A375 (cell line): ENCODE measurements around the gene HEXIM1. TPM values are rescaled to one million over a fixed set of nuclear protein-coding genes. Genes with fewer than 3 reads are reported as not detected.

Source experiments
- small RNA-seq: library from RNA; depleted of rRNA; stranded (forward); fragments of <200 nt; gene quantifications from one replicate; pipeline ENCODE3, GENCODE V24; 2014
- total RNA-seq: library from RNA; depleted of rRNA; stranded (reverse); fragments of >200 nt; shearing (Covaris generic); gene quantifications from 2 replicates; pipeline ENCODE4 v1.2.3, GENCODE V29; 2014; rRNA removed

The HEXIM1 gene, protein sequence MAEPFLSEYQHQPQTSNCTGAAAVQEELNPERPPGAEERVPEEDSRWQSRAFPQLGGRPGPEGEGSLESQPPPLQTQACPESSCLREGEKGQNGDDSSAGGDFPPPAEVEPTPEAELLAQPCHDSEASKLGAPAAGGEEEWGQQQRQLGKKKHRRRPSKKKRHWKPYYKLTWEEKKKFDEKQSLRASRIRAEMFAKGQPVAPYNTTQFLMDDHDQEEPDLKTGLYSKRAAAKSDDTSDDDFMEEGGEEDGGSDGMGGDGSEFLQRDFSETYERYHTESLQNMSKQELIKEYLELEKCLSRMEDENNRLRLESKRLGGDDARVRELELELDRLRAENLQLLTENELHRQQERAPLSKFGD
- total RNA-seq: 30.5 and 35.8 TPM in 2 replicates

DNA sequence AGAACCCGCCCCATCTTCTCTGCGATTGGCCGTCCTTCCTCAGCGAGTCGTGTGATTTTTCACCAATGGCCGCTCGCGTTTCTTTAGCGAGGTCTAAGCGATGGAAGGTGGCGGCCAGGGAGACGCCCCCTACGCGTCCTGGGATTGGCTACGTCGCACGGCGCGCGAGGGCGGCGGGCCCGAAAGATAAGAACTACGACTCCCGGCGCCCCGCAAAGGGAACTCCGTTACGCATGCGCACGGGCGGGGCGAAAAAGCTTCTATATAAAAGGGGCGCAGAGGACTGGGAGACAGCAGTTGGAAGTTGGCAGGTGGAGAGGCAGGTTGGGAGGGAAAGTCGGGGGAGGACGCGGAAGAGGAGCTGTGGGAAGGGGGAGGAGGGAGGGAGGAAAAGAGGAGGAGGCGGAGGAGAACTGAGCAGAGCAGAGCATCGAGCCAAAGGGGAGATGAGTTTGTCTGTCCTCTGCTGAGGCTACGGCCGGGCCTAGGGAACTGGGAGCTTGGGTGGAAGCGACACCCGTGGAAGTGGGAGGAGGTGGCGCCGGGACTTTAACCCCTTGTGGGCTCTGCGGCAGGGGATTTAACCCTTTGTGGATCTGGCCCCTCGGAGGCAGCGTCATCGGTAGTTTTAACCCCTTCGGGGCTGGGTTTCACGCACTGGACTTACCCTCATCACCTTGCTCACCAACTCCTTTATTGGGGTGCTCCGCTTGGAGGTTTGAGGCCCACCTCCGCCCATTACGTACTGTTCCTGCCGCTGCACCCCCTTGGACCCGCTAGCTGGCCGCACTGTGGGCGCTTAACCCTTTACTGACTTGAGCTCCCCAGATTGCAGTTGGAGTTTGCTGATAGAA lies at the start of gene HEXIM1:
TSS of gene HEXIM1 (plus strand) at position 293 of the 854 bp plus-strand sequence. CDS start 716 bp downstream, outside the sequence.

DNA sequence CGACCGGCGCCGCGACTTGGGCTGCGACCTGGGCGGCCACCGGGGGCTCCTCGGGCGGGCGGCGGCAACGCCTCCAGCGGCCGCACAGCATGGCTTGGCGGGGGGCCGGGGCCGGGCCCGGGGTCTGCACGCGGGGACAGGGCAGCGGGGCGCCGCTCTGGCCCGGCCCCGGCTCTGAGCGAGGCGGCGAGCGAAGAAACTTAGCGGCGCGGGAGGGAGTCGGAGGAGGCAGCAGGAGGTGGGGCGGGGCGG lies 16.0 kb upstream of the HEXIM1 start, which contains the start of gene PLCD3:
TSS of gene PLCD3 (minus strand) at position 196 of the 252 bp plus-strand sequence. CDS start at position 91, 105 bp downstream.

DNA sequence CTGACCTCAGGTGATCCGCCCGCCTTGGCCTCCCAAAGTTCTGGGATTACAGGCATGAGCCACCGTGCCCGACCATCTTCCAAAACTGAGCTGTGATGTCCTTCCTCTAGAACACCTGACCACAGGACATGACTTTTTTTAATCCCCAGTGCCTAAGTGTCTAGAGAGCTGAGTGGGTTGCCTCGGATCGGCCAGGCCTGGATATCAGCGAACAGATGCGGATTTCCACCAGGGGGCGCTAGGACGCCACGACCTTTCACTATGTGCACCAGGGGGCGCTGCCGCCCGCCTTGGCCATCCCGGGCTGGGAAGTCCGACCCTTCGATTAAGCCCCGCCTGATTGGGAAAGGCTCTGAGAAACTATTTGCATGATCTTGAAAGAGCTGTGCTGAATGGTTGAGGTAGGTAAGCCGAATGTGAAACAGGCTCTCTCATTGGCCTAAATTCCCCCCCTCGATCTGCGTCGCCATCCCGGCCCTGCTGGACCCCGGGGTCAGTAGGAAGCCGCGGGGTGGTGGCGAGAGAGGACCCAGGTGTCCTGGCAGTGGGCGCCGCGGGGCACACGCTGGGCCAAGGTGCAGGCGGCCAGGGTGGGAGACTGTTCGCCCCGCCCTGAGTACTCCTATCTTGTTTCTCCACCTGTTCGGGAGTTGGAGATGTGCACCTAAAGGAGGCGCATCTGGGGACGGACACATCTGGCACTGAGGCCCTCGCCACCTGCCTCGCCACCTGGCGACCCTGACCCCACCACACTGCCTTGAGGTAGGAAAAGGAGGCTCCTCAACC lies 12.9 kb upstream of the HEXIM1 start, which contains the start of gene ACBD4:
TSS of gene ACBD4 (plus strand) at position 496 of the 786 bp plus-strand sequence. CDS start 458 bp downstream, outside the sequence.

DNA sequence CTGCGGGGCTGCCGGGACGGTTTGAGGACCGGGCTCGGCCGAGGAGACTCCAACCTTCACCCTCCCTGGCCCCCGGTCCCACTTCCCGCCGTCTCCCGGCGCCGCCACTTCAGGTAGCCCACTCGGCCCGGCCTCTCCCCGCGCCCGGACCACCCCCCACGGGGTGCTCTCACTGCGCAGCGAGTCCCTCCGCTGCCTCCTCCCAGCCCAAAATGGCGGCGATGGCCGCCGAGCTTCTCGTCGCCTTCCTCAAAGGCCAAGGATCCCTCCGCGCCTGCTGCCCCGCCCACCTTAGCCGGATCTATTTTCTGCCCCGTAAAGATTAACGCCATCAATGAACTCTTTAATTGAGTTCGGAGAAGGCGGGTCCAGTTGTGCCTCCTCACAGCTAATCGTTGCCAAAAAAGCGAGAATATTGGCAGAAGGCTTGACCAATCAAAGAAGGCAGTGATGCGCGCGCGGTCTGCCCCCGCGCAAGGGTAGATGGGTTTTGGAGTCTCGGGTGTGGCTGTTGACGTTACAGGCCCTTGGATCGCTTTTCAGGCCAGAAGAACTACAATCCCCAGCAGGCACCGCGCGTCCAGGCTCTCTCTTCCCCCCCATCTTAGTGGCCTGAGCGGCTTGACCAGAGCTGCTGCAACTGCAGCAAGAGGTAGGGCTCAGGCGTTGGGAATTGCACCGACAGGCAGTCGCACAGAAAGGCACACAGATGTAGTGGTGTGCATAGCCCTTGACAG lies 13.2 kb downstream of the HEXIM1 start, which contains the start of gene HEXIM2:
TSS of gene HEXIM2 (plus strand) at position 588 of the 737 bp plus-strand sequence. CDS start 919 bp downstream, outside the sequence.

Small RNA genes within 50 kb of the gene (small RNA-seq; reads per million reads assigned to genes)
- not detected for gene MIR6784

Other genes starting within 250 kb of the HEXIM1 start
- gene EFTUD2, start 249.0 kb upstream of the HEXIM1 start, total RNA-seq: 160 and 181 TPM in 2 replicates
- 0.03 and 0.23 TPM in 2 replicates for gene GFAP, start 233.0 kb upstream of the HEXIM1 start, total RNA-seq
- 11.8 and 13.6 TPM in 2 replicates for gene KIF18B, start 200.7 kb upstream of the HEXIM1 start, total RNA-seq
- 6.0 and 6.3 TPM in 2 replicates for gene C1QL1, start 180.2 kb upstream of the HEXIM1 start, total RNA-seq
- 34.5 and 47.1 TPM in 2 replicates for gene DCAKD, start 96.8 kb upstream of the HEXIM1 start, total RNA-seq
- gene NMT1, start 87.2 kb upstream of the HEXIM1 start, total RNA-seq: 87.0 and 114 TPM in 2 replicates
- 19.6 and 25.8 TPM in 2 replicates for gene PLCD3, start 16.0 kb upstream of the HEXIM1 start, total RNA-seq
- gene ACBD4, start 12.8 kb upstream of the HEXIM1 start, total RNA-seq: 8.8 and 10.2 TPM in 2 replicates
- gene HEXIM2, start 13.4 kb downstream of the HEXIM1 start, total RNA-seq: 15.2 and 16.9 TPM in 2 replicates
- gene FMNL1, start 73.4 kb downstream of the HEXIM1 start, total RNA-seq: 4.8 and 5.9 TPM in 2 replicates
- 0.13 TPM in 1 of 2 replicates, not detected in the other for gene SPATA32, start 113.6 kb downstream of the HEXIM1 start, total RNA-seq
- 10.8 and 12.7 TPM in 2 replicates for gene MAP3K14, start 168.5 kb downstream of the HEXIM1 start, total RNA-seq